T-cell (primary cell): ENCODE measurements around the gene KRTAP29-1. TPM values are rescaled to one million over a fixed set of nuclear protein-coding genes. Genes with fewer than 3 reads are reported as not detected.
"Not testable (repeated sequence)": the region's sequence is repeated elsewhere in the genome, so short reads cannot be mapped to it uniquely, and the experiment has no call there.

Source experiments
- ATAC-seq, 4 experiments: fragments of 200-7000 bp in 3 of 4; fragments of 150-1000 bp in 1 of 4; cut with Tn5 transposase; replicated peaks in 1 of 4; 1 replicate in 3 of 4; 2 replicates in 1 of 4; pipeline ENCODE4 v1.10.0; 2021; ENCODE audit warnings: moderate library complexity in 3 of 4, mild to moderate bottlenecking in 2 of 4, moderate number of reproducible peaks in 1 of 4
- CTCF ChIA-PET, 2 donors: fragments of 300-600 bp; sonication (Branson Sonifier 250); formaldehyde crosslinking; loops; one replicate each; lab custom pipeline; 2022; ENCODE audit warnings: antibody characterized with exemption in 2 of 2; lab: Charles Lee
- POLR2A ChIA-PET, 2 donors: fragments of 300-600 bp; sonication (Branson Sonifier 250); formaldehyde crosslinking; loops; one replicate each; lab custom pipeline; 2022; ENCODE audit warnings: antibody characterized with exemption in 2 of 2; lab: Charles Lee
- DNase-seq, 35 experiments: peaks; one replicate each; pipeline versions ENCODE4 v3.0.0 to v3.0.0-alpha.2; 2013 to 2023
- H3K27ac ChIP-seq: one replicate; pipeline ENCODE4 v1.5.1; 2013; ENCODE audit warnings: low read length
- H3K27me3 ChIP-seq, 2 experiments: replicated peaks in 1 of 2; 1 replicate in 1 of 2; 2 replicates in 1 of 2; pipeline versions ENCODE4 v1.6.1 to v1.7.0; 2013; ENCODE audit warnings: low read length in 1 of 2, mixed read lengths in 1 of 2; ENCODE audit not compliant: control insufficient read depth in 2 of 2, insufficient read depth in 2 of 2; ENCODE audit errors: extremely low read depth in 1 of 2
- H3K36me3 ChIP-seq, 2 donors: 1 replicate in 1 of 2; 2 replicates in 1 of 2; pipeline versions ENCODE4 v1.6.1 to v1.7.0; 2013; ENCODE audit warnings: low read length in 1 of 2; ENCODE audit not compliant: control insufficient read depth in 2 of 2, insufficient read depth in 1 of 2; ENCODE audit errors: extremely low read depth in 1 of 2
- H3K4me1 ChIP-seq, 2 experiments: 1 replicate in 1 of 2; 2 replicates in 1 of 2; pipeline versions ENCODE4 v1.6.1 to v1.7.0; 2013; ENCODE audit warnings: low read length in 2 of 2, mixed read lengths in 1 of 2; ENCODE audit not compliant: insufficient read depth in 2 of 2, control insufficient read depth in 1 of 2; ENCODE audit errors: extremely low read depth in 1 of 2
- H3K4me3 ChIP-seq, 2 donors: 1 replicate in 1 of 2; 2 replicates in 1 of 2; pipeline versions ENCODE4 v1.5.1 to v1.7.0; 2013; ENCODE audit warnings: mild to moderate bottlenecking in 2 of 2, low read length in 1 of 2, moderate library complexity in 1 of 2; ENCODE audit not compliant: control insufficient read depth in 1 of 2; ENCODE audit errors: extremely low read depth in 1 of 2
- H3K9me3 ChIP-seq: 2 replicates; pipeline ENCODE4 v1.7.0; 2013
- H3K27ac Mint-ChIP-seq, 2 donors: one replicate each; pipeline ENCODE4 v1.8.0; 2020 to 2021; ENCODE audit warnings: mild to moderate bottlenecking in 2 of 2, mixed read lengths in 2 of 2
- H3K27me3 Mint-ChIP-seq, 2 donors: one replicate each; pipeline ENCODE4 v1.8.0; 2021 to 2022; ENCODE audit warnings: mixed read lengths in 2 of 2
- H3K36me3 Mint-ChIP-seq: one replicate; pipeline ENCODE4 v1.8.0; 2021; ENCODE audit warnings: mixed read lengths
- H3K4me1 Mint-ChIP-seq, 3 donors: one replicate each; pipeline ENCODE4 v1.8.0; 2020 to 2022; ENCODE audit warnings: mixed read lengths in 3 of 3, mild to moderate bottlenecking in 1 of 3
- H3K4me3 Mint-ChIP-seq, 3 donors: one replicate each; pipeline ENCODE4 v1.8.0; 2020 to 2022; ENCODE audit warnings: mild to moderate bottlenecking in 3 of 3, mixed read lengths in 3 of 3, moderate library complexity in 3 of 3
- H3K9me3 Mint-ChIP-seq, 3 donors: one replicate each; pipeline ENCODE4 v1.8.0; 2020 to 2022; ENCODE audit warnings: mixed read lengths in 3 of 3
- WGBS: methylation state at CpG from one replicate; pipeline ENCODE4 v1.1.5; 2013; ENCODE audit warnings: missing lambda C conversion rate; ENCODE audit not compliant: insufficient coverage; 5-methylcytosine and 5-hydroxymethylcytosine counted together
- total RNA-seq, 35 experiments: library from RNA in 6 of 35; stranded (reverse) in 6 of 35; fragments of 120-200 nt in 1 of 35; gene quantifications; one replicate each; pipeline versions ENCODE4 v1.2.1 to v1.2.4 and lab custom pipeline; 2013 to 2026

The KRTAP29-1 gene
- total RNA-seq, 5 donors from 2014 or later (not counting 1 experiment from before 2014, with no cell fraction given) = 0.43 to 0.84 TPM; not detected in 3

DNA sequence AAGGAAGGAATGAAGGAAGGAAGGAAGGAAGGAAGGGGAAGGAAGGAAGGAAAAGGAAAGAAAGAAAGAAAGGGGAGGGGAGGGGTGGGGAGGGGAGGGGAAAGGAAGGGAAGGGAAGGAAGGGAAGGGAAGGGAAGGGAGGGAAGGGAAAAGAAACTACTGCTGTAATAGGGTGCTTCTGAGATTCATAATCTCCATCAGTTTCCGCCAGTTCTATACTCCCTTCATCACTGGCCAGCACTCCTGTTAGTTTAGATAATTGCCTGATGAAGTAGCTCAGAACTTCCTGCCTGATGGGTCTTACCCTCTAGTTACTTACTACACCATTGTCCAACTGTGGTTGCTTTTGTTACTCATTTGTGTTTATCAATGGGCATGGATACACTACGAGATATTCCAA is 39.4 kb downstream of the KRTAP29-1 start:
- Mint-ChIP-seq H3K4me3 (no peak overlapping the region), H3K9me3 (no peaks in the 10 kb centered on the region), H3K27me3 (peaks cover 21 to 24% of the 10 kb centered on the region in 2 donors), H3K36me3 (no peaks in the 10 kb centered on the region), H3K4me1 (peaks cover 6 to 28% (median 21%) of the 10 kb centered on the region in 3 donors), H3K27ac (no peak overlapping the region)
- no peaks in the 10 kb centered on the region for H3K4me1 ChIP-seq
- H3K27me3 ChIP-seq = peaks cover 0 to 4% of the 10 kb centered on the region in 2 experiments
- H3K27ac ChIP-seq = no peak overlapping the region
- DNase-seq (no peak), ATAC-seq (no peak)
- no peaks in the 10 kb centered on the region for H3K9me3 ChIP-seq
- WGBS = no CpG with 5 or more reads among the region's 2 CpGs
- POLR2A ChIA-PET = no interaction called here
- no peak overlapping the region for H3K4me3 ChIP-seq
- CTCF ChIA-PET = no interaction called here
- no peaks in the 10 kb centered on the region for H3K36me3 ChIP-seq

DNA sequence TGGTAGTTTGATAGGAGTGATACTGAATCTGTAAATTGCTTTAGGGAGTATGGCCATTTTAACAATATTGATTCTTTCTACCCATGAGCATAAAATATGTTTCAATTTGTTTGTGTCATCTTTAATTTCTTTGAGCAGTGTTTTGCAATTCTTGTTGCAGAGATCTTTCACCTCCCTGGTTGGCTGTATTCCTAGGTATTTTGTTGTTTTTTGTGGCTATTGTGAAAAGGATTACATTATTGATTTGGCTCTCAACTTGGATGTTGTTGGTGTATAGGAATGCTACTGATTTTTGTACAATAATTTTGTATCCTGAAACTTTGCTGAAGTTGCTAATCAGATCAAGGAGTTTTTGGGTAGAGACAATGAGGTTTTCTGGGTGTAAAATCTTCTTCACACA is 44.2 kb downstream of the KRTAP29-1 start:
- Mint-ChIP-seq H3K27me3 (peaks cover 28 to 33% of the 10 kb centered on the region in 2 donors), H3K9me3 (no peaks in the 10 kb centered on the region), H3K36me3 (no peaks in the 10 kb centered on the region), H3K27ac (no peak overlapping the region), H3K4me1 (peaks cover 0 to 22% (median 19%) of the 10 kb centered on the region in 3 donors), H3K4me3 (no peak overlapping the region)
- Histone ChIP-seq H3K36me3 (no peaks in the 10 kb centered on the region), H3K4me1 (no peaks in the 10 kb centered on the region), H3K4me3 (no peak overlapping the region), H3K27ac (no peak overlapping the region), H3K9me3 (no peaks in the 10 kb centered on the region), H3K27me3 (peaks cover 0 to 6% of the 10 kb centered on the region in 2 experiments)
- ATAC-seq (no peak), DNase-seq (no peak)
- POLR2A ChIA-PET = no interaction called here
- CTCF ChIA-PET = no interaction called here

DNA sequence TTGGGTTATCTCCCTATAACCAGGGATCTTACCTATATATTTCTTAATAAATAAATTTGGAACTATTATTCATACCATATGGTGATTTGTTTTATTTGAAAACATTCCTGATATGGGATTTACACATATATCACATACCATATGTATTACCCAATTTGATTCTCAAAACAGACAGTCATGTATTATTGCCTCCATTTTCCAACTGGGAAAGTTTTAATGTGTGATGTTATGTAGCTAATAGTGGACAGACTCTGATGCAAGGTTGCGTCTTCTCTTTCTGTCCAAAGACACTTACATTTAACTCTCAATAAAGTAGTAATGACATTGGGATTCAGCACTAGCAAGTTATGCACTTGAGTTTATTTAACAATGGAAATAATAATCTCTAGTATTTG is 46.4 kb downstream of the KRTAP29-1 start:
- H3K36me3 ChIP-seq = no peaks in the 10 kb centered on the region
- H3K27me3 ChIP-seq = peaks cover 0 to 6% of the 10 kb centered on the region in 2 experiments
- no peak for DNase-seq
- Mint-ChIP-seq H3K27me3 (peaks cover 32 to 35% of the 10 kb centered on the region in 2 donors), H3K4me3 (no peak overlapping the region), H3K36me3 (no peaks in the 10 kb centered on the region), H3K9me3 (no peaks in the 10 kb centered on the region), H3K4me1 (peaks cover 0 to 15% (median 13%) of the 10 kb centered on the region in 3 donors), H3K27ac (no peak overlapping the region)
- WGBS = no CpG with 5 or more reads among the region's 1 CpG
- CTCF ChIA-PET = no interaction called here
- POLR2A ChIA-PET = no interaction called here
- no peak for ATAC-seq
- H3K27ac ChIP-seq = no peak overlapping the region
- no peaks in the 10 kb centered on the region for H3K9me3 ChIP-seq
- no peaks in the 10 kb centered on the region for H3K4me1 ChIP-seq
- H3K4me3 ChIP-seq = no peak overlapping the region

DNA sequence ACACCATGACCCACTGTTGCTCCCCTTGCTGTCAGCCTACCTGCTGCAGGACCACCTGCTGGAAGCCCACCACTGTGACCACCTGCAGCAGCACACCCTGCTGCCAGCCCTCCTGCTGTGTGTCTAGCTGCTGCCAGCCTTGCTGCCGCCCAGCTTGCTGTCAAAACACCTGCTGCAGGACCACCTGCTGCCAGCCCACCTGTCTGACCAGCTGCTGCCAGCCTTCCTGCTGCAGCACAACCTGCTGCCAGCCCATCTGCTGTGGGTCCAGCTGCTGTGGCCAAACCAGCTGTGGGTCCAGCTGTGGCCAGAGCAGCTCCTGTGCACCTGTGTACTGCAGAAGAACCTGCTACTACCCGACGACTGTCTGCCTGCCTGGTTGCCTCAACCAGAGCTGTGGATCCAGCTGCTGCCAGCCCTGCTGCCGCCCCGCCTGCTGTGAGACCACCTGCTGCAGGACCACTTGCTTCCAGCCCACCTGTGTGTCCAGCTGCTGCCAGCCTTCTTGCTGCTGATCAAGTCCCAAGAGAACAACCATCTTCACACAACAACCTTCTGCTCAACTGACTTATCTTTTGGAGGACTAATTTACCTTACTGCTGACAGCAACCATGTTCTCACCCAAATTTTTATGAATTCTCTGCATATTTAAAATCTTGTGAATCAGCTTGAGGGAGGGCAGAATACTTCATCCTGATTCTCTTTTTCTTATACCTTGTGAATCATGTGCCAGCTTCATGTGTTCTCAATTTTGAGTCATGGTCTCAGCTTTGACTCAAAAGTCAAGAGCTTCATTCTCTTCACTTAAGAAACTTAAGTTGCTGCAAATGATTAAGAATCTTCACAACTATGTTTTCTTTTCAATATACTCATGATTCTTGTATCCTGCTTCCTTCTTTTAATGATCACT is 47.0 kb downstream of the KRTAP29-1 start, which contains the start of gene KRTAP9-9:
Gene KRTAP9-9, plus strand, starts transcription at position 4 of the 910 bp plus-strand sequence.
- H3K4me3 ChIP-seq, CTCF ChIA-PET, H3K27ac ChIP-seq, H3K27ac Mint-ChIP-seq, DNase-seq, H3K4me1 Mint-ChIP-seq, ATAC-seq, H3K4me3 Mint-ChIP-seq, H3K9me3 ChIP-seq, H3K27me3 ChIP-seq, POLR2A ChIA-PET, H3K4me1 ChIP-seq, H3K9me3 Mint-ChIP-seq, H3K36me3 Mint-ChIP-seq, H3K36me3 ChIP-seq: not testable (repeated sequence)
- peaks cover 32% of the 10 kb centered on the region in 2 donors for H3K27me3 Mint-ChIP-seq
- 75% methylated on average over 5 of the region's 5 CpGs for WGBS

- Mint-ChIP-seq H3K27ac (no peak overlapping the region), H3K27me3 (peaks cover 30 to 34% of the 10 kb centered on the region in 2 donors), H3K36me3 (no peaks in the 10 kb centered on the region), H3K4me3 (no peak overlapping the region), H3K4me1 (peaks cover 0 to 6% (median under 1%) of the 10 kb centered on the region in 3 donors), H3K9me3 (no peaks in the 10 kb centered on the region)
- Histone ChIP-seq H3K36me3 (no peaks in the 10 kb centered on the region), H3K4me1 (no peaks in the 10 kb centered on the region), H3K4me3 (no peak overlapping the region), H3K9me3 (no peaks in the 10 kb centered on the region), H3K27me3 (peaks cover 0 to 6% of the 10 kb centered on the region in 2 experiments), H3K27ac (no peak overlapping the region)
- ChIA-PET CTCF (no interaction called here), POLR2A (no interaction called here)
- DNase-seq (no peak), ATAC-seq (no peak)
- no CpG with 5 or more reads among the region's 1 CpG for whole genome bisulfite sequencing
Measured at GRCh38 chr17:41254861-41255260, 47.8 kb downstream of the KRTAP29-1 start.
